Measurements from ENCODE around the gene CLIC5. TPM values are rescaled to one million over a fixed set of nuclear protein-coding genes. Genes with fewer than 3 reads are reported as not detected.

Gene CLIC5
- total RNA-seq, 1 experiment from 2014 or later = not detected

- BruUV-seq (replicated peaks) = no TSS peak
- Mint-ChIP-seq H3K4me1 (ENCODE audit: insufficient read depth, unreplicated experiment) (peaks cover 6% of the 10 kb centered on the region), H3K4me3 (ENCODE audit: unreplicated experiment) (no peak overlapping the region), H3K36me3 (ENCODE audit: insufficient read depth, unreplicated experiment) (no peaks in the 10 kb centered on the region), H3K27me3 (ENCODE audit: insufficient read depth, unreplicated experiment) (no peaks in the 10 kb centered on the region), H3K27ac (ENCODE audit: low read depth, unreplicated experiment) (no peak overlapping the region), H3K9me3 (ENCODE audit: unreplicated experiment) (no peaks in the 10 kb centered on the region)
- intact Hi-C loops (cut with micrococcal nuclease) = loop anchor here (1.0 to 2.0 kb wide), 3 partner anchors 48 to 368 kb away; no protein-coding TSS in a partner anchor
- peak; percentile 47 for TF ChIP-seq CTCF (IDR thresholded peaks at IDR 0.05; ENCODE audit: unreplicated experiment)
- peak; percentile 70 for DNase-seq (ENCODE audit: unreplicated experiment)
- ChIA-PET CTCF (interaction anchor here (0.6 to 1.5 kb wide), 2 partner anchors 111 to 161 kb away, joined by 4 to 5 read pairs; no protein-coding TSS in a partner anchor), POLR2A (interaction anchor here (0.7 kb wide), 1 partner anchor 102 kb away, joined by 3 read pairs; no protein-coding TSS in a partner anchor)
These were observed 26.8 kb upstream of the CLIC5 start for GRCh38 chr6:46042355-46042999.

DNA sequence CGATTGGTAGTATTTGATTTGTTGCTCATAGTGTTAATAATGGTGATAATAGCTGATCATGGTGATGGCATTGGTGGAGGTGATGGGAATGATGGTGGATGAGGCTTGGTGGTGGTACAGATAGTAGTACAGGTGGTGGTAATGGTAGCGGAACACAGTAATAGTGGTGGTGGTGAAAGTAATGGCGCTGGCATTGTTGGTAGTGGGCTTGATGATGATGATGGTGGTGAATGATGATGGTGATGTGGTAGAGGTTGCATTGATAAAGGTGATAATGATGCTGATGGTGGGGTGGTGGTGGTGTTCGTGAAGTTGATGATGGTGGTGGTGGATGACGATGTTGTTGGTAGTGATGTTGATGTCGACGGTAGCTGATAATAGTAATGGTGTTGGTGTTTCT is 24.6 kb upstream of the CLIC5 start:
- no peak overlapping the region for H3K4me3 Mint-ChIP-seq (ENCODE audit: unreplicated experiment)
- H3K9me3 Mint-ChIP-seq (ENCODE audit: unreplicated experiment) = no peaks in the 10 kb centered on the region
- no peak for DNase-seq (ENCODE audit: unreplicated experiment)
- no peaks in the 10 kb centered on the region for H3K27me3 Mint-ChIP-seq (ENCODE audit: insufficient read depth, unreplicated experiment)
- POLR2A ChIA-PET = interaction anchor here (0.8 kb wide), 1 partner anchor 81 kb away, joined by 3 read pairs; no protein-coding TSS in a partner anchor
- H3K4me1 Mint-ChIP-seq (ENCODE audit: insufficient read depth, unreplicated experiment) = peaks cover 4% of the 10 kb centered on the region
- H3K27ac Mint-ChIP-seq (ENCODE audit: low read depth, unreplicated experiment) = no peak overlapping the region
- no peak for TF ChIP-seq CTCF (IDR thresholded peaks at IDR 0.05; ENCODE audit: unreplicated experiment)
- intact Hi-C loops (cut with micrococcal nuclease) = no loop called here
- CTCF ChIA-PET = interaction anchor here (1.0 to 1.2 kb wide), 3 partner anchors 15 to 110 kb away, joined by 3 to 5 read pairs (median 4); no protein-coding TSS in a partner anchor
- BruUV-seq (replicated peaks) = no TSS peak
- no peaks in the 10 kb centered on the region for H3K36me3 Mint-ChIP-seq (ENCODE audit: insufficient read depth, unreplicated experiment)

DNA sequence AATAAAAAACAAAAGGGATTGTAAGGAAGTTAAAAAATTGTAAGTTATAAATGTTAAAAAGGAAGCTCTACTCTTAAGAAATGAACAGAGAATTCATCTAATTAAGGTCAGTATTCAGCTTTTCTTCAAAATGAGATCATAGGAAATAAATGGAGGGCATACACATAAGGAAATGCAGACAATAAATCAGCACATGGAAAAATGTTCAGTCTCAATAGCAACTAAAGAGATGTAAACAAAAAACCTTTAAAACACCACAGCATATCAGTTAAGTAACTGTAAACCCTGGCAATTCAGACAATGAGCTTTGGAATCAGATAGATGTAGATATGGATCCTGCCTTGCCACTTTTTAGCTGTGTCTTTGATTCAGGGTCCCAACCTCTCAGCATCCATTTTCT is 24.0 kb upstream of the CLIC5 start:
- no TSS peak for BruUV-seq (replicated peaks)
- H3K4me1 Mint-ChIP-seq (ENCODE audit: insufficient read depth, unreplicated experiment) = no peaks in the 10 kb centered on the region
- no peaks in the 10 kb centered on the region for H3K27me3 Mint-ChIP-seq (ENCODE audit: insufficient read depth, unreplicated experiment)
- intact Hi-C loops (cut with micrococcal nuclease) = no loop called here
- no peak overlapping the region for H3K4me3 Mint-ChIP-seq (ENCODE audit: unreplicated experiment)
- CTCF ChIA-PET = interaction anchor here (1.2 kb wide), 1 partner anchor 109 kb away, joined by 5 read pairs; no protein-coding TSS in a partner anchor
- no peak for TF ChIP-seq CTCF (IDR thresholded peaks at IDR 0.05; ENCODE audit: unreplicated experiment)
- no peak overlapping the region for H3K27ac Mint-ChIP-seq (ENCODE audit: low read depth, unreplicated experiment)
- no peaks in the 10 kb centered on the region for H3K9me3 Mint-ChIP-seq (ENCODE audit: unreplicated experiment)
- POLR2A ChIA-PET = no interaction called here
- DNase-seq (ENCODE audit: unreplicated experiment) = no peak
- H3K36me3 Mint-ChIP-seq (ENCODE audit: insufficient read depth, unreplicated experiment) = no peaks in the 10 kb centered on the region

DNA sequence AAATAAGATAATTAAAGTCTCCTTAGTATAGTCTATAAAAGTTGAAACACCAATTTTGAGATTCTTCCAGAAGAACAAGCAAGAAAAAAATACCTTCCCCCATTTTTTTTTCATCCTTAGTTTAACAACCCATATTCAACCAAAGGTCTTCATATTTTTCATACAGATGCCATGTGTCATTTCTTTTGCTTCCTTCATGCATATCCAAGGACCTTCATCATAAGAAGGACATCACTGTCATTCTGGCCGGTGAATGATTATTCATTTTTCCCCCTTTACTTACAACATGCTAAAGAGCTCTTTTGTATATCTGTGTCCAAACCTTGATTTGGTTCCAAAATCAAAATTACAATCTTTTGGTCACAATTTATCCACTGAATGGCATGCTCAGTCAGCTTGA is 21.3 kb upstream of the CLIC5 start:
- no peaks in the 10 kb centered on the region for H3K27me3 Mint-ChIP-seq (ENCODE audit: insufficient read depth, unreplicated experiment)
- CTCF ChIA-PET = interaction anchor here (0.7 kb wide), 1 partner anchor 555 kb away, joined by 4 read pairs; no protein-coding TSS in a partner anchor
- peaks cover 9% of the 10 kb centered on the region for H3K4me1 Mint-ChIP-seq (ENCODE audit: insufficient read depth, unreplicated experiment)
- no TSS peak for BruUV-seq (replicated peaks)
- no peaks in the 10 kb centered on the region for H3K9me3 Mint-ChIP-seq (ENCODE audit: unreplicated experiment)
- POLR2A ChIA-PET = no interaction called here
- H3K36me3 Mint-ChIP-seq (ENCODE audit: insufficient read depth, unreplicated experiment) = no peaks in the 10 kb centered on the region
- TF ChIP-seq CTCF (IDR thresholded peaks at IDR 0.05; ENCODE audit: unreplicated experiment) = no peak
- H3K4me3 Mint-ChIP-seq (ENCODE audit: unreplicated experiment) = no peak overlapping the region
- intact Hi-C loops (cut with micrococcal nuclease) = no loop called here
- DNase-seq (ENCODE audit: unreplicated experiment) = no peak
- H3K27ac Mint-ChIP-seq (ENCODE audit: low read depth, unreplicated experiment) = no peak overlapping the region

Measured in MCF 10A (cell line).